Breast epithelium (tissue), 3 donors: ENCODE measurements around the gene SLC39A8.

Experiments used
- POLR2AphosphoS5 ChIP-seq, 3 donors: sonication (generic); formaldehyde crosslinking; IDR thresholded peaks; one replicate each; pipeline ENCODE4 v1.6.1; 2017; ENCODE audit warnings: antibody characterized with exemption in 3 of 3
- TF ChIP-seq, protein P1 (sequence below), 3 donors: fragments of 450-650 bp; IDR thresholded peaks; one replicate each; pipeline ENCODE4 v1.5.1; 2016 to 2017; ENCODE audit warnings: antibody characterized with exemption in 3 of 3, mild to moderate bottlenecking in 3 of 3, moderate library complexity in 3 of 3

DNA sequence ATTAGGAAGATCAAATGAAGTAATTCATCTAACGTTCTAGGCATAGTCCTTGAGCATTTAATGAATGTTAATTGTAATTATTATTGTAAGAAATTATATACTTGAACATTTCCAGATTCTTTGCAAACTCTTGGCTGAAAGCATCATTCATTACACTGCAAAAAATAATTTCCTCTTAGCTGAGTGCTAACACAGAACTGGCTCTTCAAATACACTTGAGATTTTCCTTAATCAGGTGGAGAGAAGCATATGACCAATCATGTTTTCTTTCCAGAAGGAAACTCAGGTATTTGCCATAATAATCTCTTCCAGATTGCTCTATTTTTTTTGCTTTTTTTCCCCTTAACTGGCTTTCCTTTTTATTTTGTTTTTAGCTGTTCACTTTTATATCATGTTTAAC lies 42.5 kb downstream of the SLC39A8 start:
- TF ChIP-seq, protein P1, sequence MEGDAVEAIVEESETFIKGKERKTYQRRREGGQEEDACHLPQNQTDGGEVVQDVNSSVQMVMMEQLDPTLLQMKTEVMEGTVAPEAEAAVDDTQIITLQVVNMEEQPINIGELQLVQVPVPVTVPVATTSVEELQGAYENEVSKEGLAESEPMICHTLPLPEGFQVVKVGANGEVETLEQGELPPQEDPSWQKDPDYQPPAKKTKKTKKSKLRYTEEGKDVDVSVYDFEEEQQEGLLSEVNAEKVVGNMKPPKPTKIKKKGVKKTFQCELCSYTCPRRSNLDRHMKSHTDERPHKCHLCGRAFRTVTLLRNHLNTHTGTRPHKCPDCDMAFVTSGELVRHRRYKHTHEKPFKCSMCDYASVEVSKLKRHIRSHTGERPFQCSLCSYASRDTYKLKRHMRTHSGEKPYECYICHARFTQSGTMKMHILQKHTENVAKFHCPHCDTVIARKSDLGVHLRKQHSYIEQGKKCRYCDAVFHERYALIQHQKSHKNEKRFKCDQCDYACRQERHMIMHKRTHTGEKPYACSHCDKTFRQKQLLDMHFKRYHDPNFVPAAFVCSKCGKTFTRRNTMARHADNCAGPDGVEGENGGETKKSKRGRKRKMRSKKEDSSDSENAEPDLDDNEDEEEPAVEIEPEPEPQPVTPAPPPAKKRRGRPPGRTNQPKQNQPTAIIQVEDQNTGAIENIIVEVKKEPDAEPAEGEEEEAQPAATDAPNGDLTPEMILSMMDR (IDR thresholded peaks at IDR 0.05) = no peak
- no peak for TF ChIP-seq POLR2AphosphoS5 (IDR thresholded peaks at IDR 0.05)
